CD14-positive monocyte (primary cell): ENCODE results near the gene GMDS. TPM values are rescaled to one million over a fixed set of nuclear protein-coding genes. Genes with fewer than 3 reads are reported as not detected.

Experiments used
- DNase-seq, 3 donors: peaks; one replicate each; pipeline ENCODE4 v3.0.0-alpha.2; 2011 to 2022
- H2AFZ ChIP-seq: 2 replicates; pipeline ENCODE4 v1.6.0; 2012; ENCODE audit warnings: mild to moderate bottlenecking, low read depth, low read length, inconsistent platforms; ENCODE audit not compliant: insufficient read depth, poor library complexity, severe bottlenecking
- H3K27ac ChIP-seq, 2 donors: 1 replicate in 1 of 2; 2 replicates in 1 of 2; pipeline ENCODE4 v1.5.1; 2012 to 2013; ENCODE audit warnings: low read length in 2 of 2, control low read depth in 1 of 2, inconsistent platforms in 1 of 2, low read depth in 1 of 2, mild to moderate bottlenecking in 1 of 2
- H3K27me3 ChIP-seq, 2 donors: one replicate each; pipeline versions ENCODE4 v1.6.0 to v1.6.1; 2011 to 2013; ENCODE audit warnings: low read length in 2 of 2; ENCODE audit not compliant: control insufficient read depth in 2 of 2, insufficient read depth in 2 of 2
- H3K36me3 ChIP-seq, 2 donors: replicated peaks in 1 of 2; 1 replicate in 1 of 2; 2 replicates in 1 of 2; pipeline versions ENCODE4 v1.5.1 to v1.6.1; 2012 to 2013; ENCODE audit warnings: low read length in 2 of 2, control low read depth in 1 of 2, inconsistent platforms in 1 of 2, mild to moderate bottlenecking in 1 of 2; ENCODE audit not compliant: insufficient read depth in 2 of 2, control insufficient read depth in 1 of 2
- H3K4me1 ChIP-seq, 2 donors: 1 replicate in 1 of 2; 2 replicates in 1 of 2; pipeline versions ENCODE4 v1.5.1 to v1.6.1; 2012 to 2013; ENCODE audit warnings: low read length in 2 of 2, control low read depth in 1 of 2, inconsistent platforms in 1 of 2, mild to moderate bottlenecking in 1 of 2, moderate library complexity in 1 of 2; ENCODE audit not compliant: insufficient read depth in 2 of 2, control insufficient read depth in 1 of 2
- H3K4me2 ChIP-seq: replicated peaks from 2 replicates; pipeline ENCODE3; 2012; ENCODE audit warnings: low read length, moderate library complexity, mild to moderate bottlenecking; ENCODE audit not compliant: poor library complexity, severe bottlenecking; ENCODE audit errors: extremely low read depth
- H3K4me3 ChIP-seq, 3 experiments: fragments of 200-600 bp in 1 of 3; sonication (generic) in 1 of 3; replicated peaks in 1 of 3; 1 replicate in 2 of 3; 2 replicates in 1 of 3; pipeline ENCODE4 v1.5.1; 2011 to 2013; ENCODE audit warnings: low read length in 3 of 3, mild to moderate bottlenecking in 3 of 3, control low read depth in 2 of 3, low read depth in 2 of 3, inconsistent platforms in 1 of 3, moderate library complexity in 1 of 3
- H3K79me2 ChIP-seq: 2 replicates; pipeline ENCODE4 v1.6.0; 2012; ENCODE audit warnings: mild to moderate bottlenecking, control low read depth, inconsistent platforms, low read length, moderate library complexity; ENCODE audit not compliant: insufficient read depth
- H3K9ac ChIP-seq: 2 replicates; pipeline ENCODE4 v1.6.0; 2017; ENCODE audit warnings: low read length, mild to moderate bottlenecking; ENCODE audit not compliant: insufficient read depth, poor library complexity, severe bottlenecking
- H3K9me3 ChIP-seq, 2 donors: replicated peaks in 1 of 2; 1 replicate in 1 of 2; 2 replicates in 1 of 2; pipeline versions ENCODE4 v1.5.1 to v1.6.1; 2012 to 2013; ENCODE audit warnings: low read length in 2 of 2, control low read depth in 1 of 2; ENCODE audit not compliant: control insufficient read depth in 1 of 2, insufficient read depth in 1 of 2
- H4K20me1 ChIP-seq: 2 replicates; pipeline ENCODE4 v1.6.0; 2012; ENCODE audit warnings: mild to moderate bottlenecking, low read length, control low read depth, moderate library complexity; ENCODE audit not compliant: insufficient read depth
- H3K27ac Mint-ChIP-seq, 7 donors: one replicate each; pipeline ENCODE4 v1.8.0; 2020; ENCODE audit warnings: mild to moderate bottlenecking in 7 of 7, mixed read lengths in 7 of 7, moderate library complexity in 6 of 7, inconsistent platforms in 2 of 7
- H3K27me3 Mint-ChIP-seq, 3 donors: one replicate each; pipeline ENCODE4 v1.8.0; 2021 to 2022; ENCODE audit warnings: low read depth in 3 of 3, mild to moderate bottlenecking in 3 of 3, mixed read lengths in 3 of 3, moderate library complexity in 3 of 3, inconsistent platforms in 1 of 3
- H3K36me3 Mint-ChIP-seq, 2 donors: one replicate each; pipeline ENCODE4 v1.8.0; 2020; ENCODE audit warnings: mixed read lengths in 2 of 2, inconsistent platforms in 1 of 2, mild to moderate bottlenecking in 1 of 2
- H3K4me1 Mint-ChIP-seq: one replicate; pipeline ENCODE4 v1.8.0; 2020; ENCODE audit warnings: mild to moderate bottlenecking, mixed read lengths
- H3K4me3 Mint-ChIP-seq, 2 donors: one replicate each; pipeline ENCODE4 v1.8.0; 2020; ENCODE audit warnings: mild to moderate bottlenecking in 2 of 2, mixed read lengths in 2 of 2, moderate library complexity in 1 of 2
- H3K9me3 Mint-ChIP-seq, 7 donors: one replicate each; pipeline ENCODE4 v1.8.0; 2020 to 2022; ENCODE audit warnings: mixed read lengths in 7 of 7, mild to moderate bottlenecking in 6 of 7, moderate library complexity in 6 of 7, inconsistent platforms in 2 of 7
- CTCF ChIP-seq: fragments of 200-600 bp; IDR thresholded peaks from one replicate; pipeline ENCODE4 v1.8.0; 2022; ENCODE audit warnings: antibody characterized with exemption, mild to moderate bottlenecking
- WGBS: methylation state at CpG from one replicate; pipeline ENCODE4 v1.1.5; 2013; ENCODE audit warnings: missing lambda C conversion rate; ENCODE audit not compliant: insufficient coverage; 5-methylcytosine and 5-hydroxymethylcytosine counted together
- intact Hi-C, 2 donors: fragments of 100-400 bp; cut with micrococcal nuclease; formaldehyde crosslinking; loops; one replicate each; pipeline versions ENCODE4 v1.15.0 to v1.15.1; 2023
- polyA plus RNA-seq, 3 donors: library from polyadenylated mRNA; depleted of rRNA in 1 of 3; unstranded in 2 of 3; stranded (reverse) in 1 of 3; fragments of 300-500 nt in 2 of 3; fragments of >200 nt in 1 of 3; fragmentation: Illumina TruSeq in 2 of 3; gene quantifications; 1 replicate in 2 of 3; 2 replicates in 1 of 3; pipeline ENCODE4 v1.2.3, GENCODE V29; 2012 to 2021

GMDS gene
- polyA plus RNA-seq, 3 donors: 10.5 to 19.9 (median 17.6) TPM

DNA sequence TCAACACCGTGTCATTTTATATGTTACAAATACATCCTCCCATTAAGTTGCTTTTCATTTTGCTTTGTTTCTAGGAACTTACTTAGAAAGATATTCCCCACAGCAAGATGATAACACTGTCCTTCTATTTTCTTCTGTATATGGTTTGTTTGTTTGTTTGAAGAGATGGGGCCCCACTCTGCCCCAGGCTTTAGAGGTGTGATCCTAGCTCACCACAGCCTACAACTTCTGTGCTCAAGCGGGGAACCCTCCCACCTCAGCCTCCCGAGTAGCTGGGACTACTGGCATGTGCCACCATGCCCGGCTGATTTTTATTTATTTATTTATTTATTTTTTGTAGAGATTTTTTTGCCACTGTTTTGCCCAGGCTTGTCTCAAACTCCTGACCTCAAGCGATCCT is 14.2 kb upstream of the GMDS start:
- Histone ChIP-seq H3K4me3 (no peak overlapping the region), H3K27me3 (no peaks in the 10 kb centered on the region), H2AFZ (no peak overlapping the region), H4K20me1 (no peaks in the 10 kb centered on the region), H3K79me2 (no peaks in the 10 kb centered on the region), H3K4me1 (no peaks in the 10 kb centered on the region), H3K9ac (no peak overlapping the region), H3K27ac (no peak overlapping the region), H3K9me3 (peaks cover 0 to 5% of the 10 kb centered on the region in 2 donors), H3K36me3 (peaks cover 0 to 35% of the 10 kb centered on the region in 2 donors), H3K4me2 (no peak overlapping the region)
- intact Hi-C loops: no loop called here
- no CpG with 5 or more reads among the region's 5 CpGs for WGBS
- Mint-ChIP-seq H3K27me3 (no peaks in the 10 kb centered on the region), H3K36me3 (peaks cover 43 to 46% of the 10 kb centered on the region in 2 donors), H3K27ac (peak overlapping the region in 1 of 7 donors; percentile 15), H3K4me1 (no peaks in the 10 kb centered on the region), H3K4me3 (no peak overlapping the region), H3K9me3 (peaks cover 0 to 11% (median 4%) of the 10 kb centered on the region in 7 donors)
- no peak for TF ChIP-seq CTCF
- no peak for DNase-seq

GRCh38 chr6:2259002-2259494 is 13.6 kb upstream of the GMDS start:
- no peak for TF ChIP-seq CTCF
- Histone ChIP-seq H4K20me1 (no peaks in the 10 kb centered on the region), H3K4me2 (no peak overlapping the region), H3K36me3 (peaks cover under 1 to 35% of the 10 kb centered on the region in 2 donors), H2AFZ (no peak overlapping the region), H3K4me3 (no peak overlapping the region), H3K27me3 (no peaks in the 10 kb centered on the region), H3K9me3 (peaks cover 0 to 7% of the 10 kb centered on the region in 2 donors), H3K4me1 (no peaks in the 10 kb centered on the region), H3K9ac (no peak overlapping the region), H3K79me2 (no peaks in the 10 kb centered on the region), H3K27ac (no peak overlapping the region)
- no peak for DNase-seq
- Mint-ChIP-seq H3K27me3 (no peaks in the 10 kb centered on the region), H3K27ac (peak overlapping the region in 1 of 7 donors; percentile 15), H3K9me3 (peaks cover 0 to 11% (median 4%) of the 10 kb centered on the region in 7 donors), H3K4me3 (no peak overlapping the region), H3K4me1 (no peaks in the 10 kb centered on the region), H3K36me3 (peaks cover 45 to 47% of the 10 kb centered on the region in 2 donors)
- no CpG with 5 or more reads among the region's 4 CpGs for WGBS
- intact Hi-C loops: no loop called here
